HCT116 (cell line): ENCODE results near the gene TES. TPM values are rescaled to one million over a fixed set of nuclear protein-coding genes. Genes with fewer than 3 reads are reported as not detected.

Source experiments
- ATAC-seq: fragments of 200-7000 bp; cut with Tn5 transposase; 2 replicates; pipeline ENCODE4 v1.9.1; 2020; ENCODE audit warnings: mild to moderate bottlenecking, moderate library complexity
- BruUV-seq: library from RNA; stranded (reverse); fragments of 400-500 nt; replicated peaks from 2 replicates; lab custom pipeline; 2021; lab: Mats Ljungman, UMichigan
- CTCF ChIA-PET: fragments of 300-600 bp; sonication (Branson Sonifier 250); formaldehyde crosslinking; loops from one replicate; lab custom pipeline; 2021; ENCODE audit warnings: antibody characterized with exemption; lab: Charles Lee
- POLR2A ChIA-PET: fragments of 300-600, 350-600 bp; sonication (Branson Sonifier 250); formaldehyde crosslinking; loops from one replicate; lab custom pipeline; 2021; ENCODE audit warnings: antibody characterized with exemption; lab: Charles Lee
- RAD21 ChIA-PET, 2 experiments: fragments of 300-600 bp; sonication (Branson Sonifier 250); formaldehyde crosslinking; loops; one replicate each; lab custom pipeline; 2023; ENCODE audit warnings: low total read pairs in 2 of 2; ENCODE audit not compliant: uncharacterized antibody in 2 of 2, unreplicated experiment in 2 of 2, low non-redundant PET in 1 of 2; lab: Charles Lee
- DNase-seq: peaks from one replicate; pipeline ENCODE4 v3.0.0-alpha.2; 2010; ENCODE audit warnings: low read depth, low spot score
- H2AFZ ChIP-seq: fragments of 200-600 bp; shearing (Covaris generic), sonication (generic); 2 replicates; pipeline ENCODE4 v1.6.1; 2017; ENCODE audit warnings: low read depth, mixed run types, mixed read lengths, antibody characterized with exemption, low read length; ENCODE audit not compliant: poor library complexity, severe bottlenecking
- H3K27ac ChIP-seq: 2 replicates; pipeline ENCODE4 v1.5.1; 2012; ENCODE audit warnings: low read depth, low read length
- H3K27me3 ChIP-seq: fragments of 200-600 bp; sonication (generic); 2 replicates; pipeline ENCODE4 v1.6.1; 2016; ENCODE audit warnings: mixed run types, low read length, mixed read lengths; ENCODE audit not compliant: insufficient read depth
- H3K36me3 ChIP-seq, 2 experiments: fragments of 200-500 bp in 1 of 2; fragments of 200-600 bp in 1 of 2; sonication (Bioruptor generic) in 1 of 2; sonication (generic) in 1 of 2; 2 replicates each; pipeline versions ENCODE4 v1.5.1 to v1.6.1; 2014 to 2016; ENCODE audit warnings: low read length in 2 of 2, inconsistent platforms in 1 of 2, mixed read lengths in 1 of 2, mixed run types in 1 of 2; ENCODE audit not compliant: insufficient read depth in 2 of 2, control insufficient read depth in 1 of 2
- H3K4me1 ChIP-seq, 2 experiments: fragments of 200-600 bp in 1 of 2; sonication (generic) in 1 of 2; 2 replicates each; pipeline versions ENCODE4 v1.5.1 to v1.6.1; 2012 to 2017; ENCODE audit warnings: low read length in 2 of 2, inconsistent platforms in 1 of 2, mild to moderate bottlenecking in 1 of 2, mixed read lengths in 1 of 2, mixed run types in 1 of 2, moderate library complexity in 1 of 2; ENCODE audit not compliant: insufficient read depth in 2 of 2, control insufficient read depth in 1 of 2
- H3K4me2 ChIP-seq: fragments of 200-600 bp; sonication (generic); 2 replicates; pipeline ENCODE4 v1.6.1; 2017; ENCODE audit warnings: mixed run types, low read length, mixed read lengths
- H3K4me3 ChIP-seq, 2 experiments: fragments of 200-600 bp in 1 of 2; sonication (generic) in 1 of 2; replicated peaks in 1 of 2; 2 replicates each; pipeline ENCODE4 v1.5.1; 2011 to 2016; ENCODE audit warnings: low read length in 2 of 2, control low read depth in 1 of 2, low read depth in 1 of 2, mild to moderate bottlenecking in 1 of 2, mixed read lengths in 1 of 2, mixed run types in 1 of 2
- H3K79me2 ChIP-seq: fragments of 200-600 bp; sonication (generic); 2 replicates; pipeline ENCODE4 v1.6.1; 2017; ENCODE audit warnings: mild to moderate bottlenecking, mixed run types, low read length, moderate library complexity, mixed read lengths; ENCODE audit not compliant: insufficient read depth
- H3K9ac ChIP-seq: fragments of 200-600 bp; sonication (generic); 2 replicates; pipeline ENCODE4 v1.6.1; 2016; ENCODE audit warnings: low read length, mixed read lengths
- H3K9me2 ChIP-seq: fragments of 200-600 bp; sonication (generic), shearing (Covaris generic); 2 replicates; pipeline ENCODE4 v1.6.1; 2017; ENCODE audit warnings: mixed run types, mild to moderate bottlenecking, moderate library complexity; ENCODE audit not compliant: insufficient read depth
- H3K9me3 ChIP-seq, 2 experiments: fragments of 200-500 bp in 1 of 2; fragments of 200-600 bp in 1 of 2; sonication (Bioruptor generic) in 1 of 2; sonication (generic) in 1 of 2; 2 replicates each; pipeline ENCODE4 v1.6.1; 2014 to 2017; ENCODE audit warnings: low read length in 2 of 2, mixed read lengths in 2 of 2, inconsistent platforms in 1 of 2, low read depth in 1 of 2, mild to moderate bottlenecking in 1 of 2, mixed run types in 1 of 2, moderate library complexity in 1 of 2; ENCODE audit not compliant: control insufficient read depth in 1 of 2, insufficient read depth in 1 of 2
- H4K20me1 ChIP-seq: fragments of 200-600 bp; sonication (generic), shearing (Covaris generic); 2 replicates; pipeline ENCODE4 v1.6.1; 2017; ENCODE audit warnings: mixed run types, mild to moderate bottlenecking, moderate library complexity; ENCODE audit not compliant: insufficient read depth
- CBX3 ChIP-seq: IDR thresholded peaks from 2 replicates; pipeline ENCODE4 v1.6.1; 2012; ENCODE audit warnings: low read depth
- EGR1 ChIP-seq: IDR thresholded peaks from 2 replicates; pipeline ENCODE4 v1.6.1; 2012; ENCODE audit warnings: low read depth
- ELF1 ChIP-seq: IDR thresholded peaks from 2 replicates; pipeline ENCODE4 v1.6.1; 2012; ENCODE audit warnings: low read depth, borderline replicate concordance
- EZH2 ChIP-seq: fragments of 200-600 bp; sonication (generic); IDR thresholded peaks from 2 replicates; pipeline ENCODE4 v1.6.1; 2017; ENCODE audit warnings: antibody characterized with exemption, mixed run types
- EZH2phosphoT487 ChIP-seq: fragments of 200-600 bp; IDR thresholded peaks from 2 replicates; pipeline ENCODE4 v1.6.1; 2018; ENCODE audit warnings: antibody characterized with exemption, borderline replicate concordance
- FOSL1 ChIP-seq: IDR thresholded peaks from 2 replicates; pipeline ENCODE4 v1.6.1; 2012; ENCODE audit warnings: low read depth
- JUND ChIP-seq: IDR thresholded peaks from 2 replicates; pipeline ENCODE4 v1.6.1; 2012
- MAX ChIP-seq: IDR thresholded peaks from 2 replicates; pipeline ENCODE4 v1.6.1; 2012
- POLR2A ChIP-seq: IDR thresholded peaks from 2 replicates; pipeline ENCODE4 v1.7.0; 2011; ENCODE audit warnings: borderline replicate concordance; ENCODE audit not compliant: insufficient read depth, insufficient read length; ENCODE audit errors: extremely low read depth
- POLR2AphosphoS5 ChIP-seq: IDR thresholded peaks from 2 replicates; pipeline ENCODE4 v1.6.1; 2011; ENCODE audit warnings: mild to moderate bottlenecking, low read depth, low read length, moderate library complexity
- RAD21 ChIP-seq: IDR thresholded peaks from 2 replicates; pipeline ENCODE4 v1.6.1; 2012; ENCODE audit warnings: low read depth, mild to moderate bottlenecking
- REST ChIP-seq: IDR thresholded peaks from 2 replicates; pipeline ENCODE4 v1.6.1; 2012; ENCODE audit warnings: low read depth
- SP1 ChIP-seq: IDR thresholded peaks from 2 replicates; pipeline ENCODE4 v1.6.1; 2012; ENCODE audit warnings: low read depth
- TCF7L2 ChIP-seq: IDR thresholded peaks from 2 replicates; pipeline ENCODE4 v1.7.0; 2011; ENCODE audit warnings: borderline replicate concordance, inconsistent platforms; ENCODE audit not compliant: insufficient read depth, insufficient read length; ENCODE audit errors: extremely low read depth
- YY1 ChIP-seq: IDR thresholded peaks from 2 replicates; pipeline ENCODE4 v1.6.1; 2011; ENCODE audit warnings: low read length, low read depth, moderate library complexity, mild to moderate bottlenecking; ENCODE audit not compliant: insufficient replicate concordance; ENCODE audit errors: extremely low read depth
- ZFX ChIP-seq: fragments of 450-650 bp; IDR thresholded peaks from 2 replicates; pipeline ENCODE4 v1.6.1; 2017
- intact Hi-C: fragments of 100-400 bp; cut with micrococcal nuclease; formaldehyde crosslinking; loops from 2 replicates; pipeline ENCODE4 v1.10.0; 2022
- total RNA-seq: library from RNA; stranded (reverse); gene quantifications from one replicate; pipeline ENCODE4 v1.2.1, GENCODE V29; 2021; ENCODE audit not compliant: unreplicated experiment
- TF ChIP-seq, protein P1 (sequence below): IDR thresholded peaks from 2 replicates; pipeline ENCODE4 v1.6.1; 2012

Gene TES
- total RNA-seq, 1 experiment from 2014 or later, result 129 TPM

DNA sequence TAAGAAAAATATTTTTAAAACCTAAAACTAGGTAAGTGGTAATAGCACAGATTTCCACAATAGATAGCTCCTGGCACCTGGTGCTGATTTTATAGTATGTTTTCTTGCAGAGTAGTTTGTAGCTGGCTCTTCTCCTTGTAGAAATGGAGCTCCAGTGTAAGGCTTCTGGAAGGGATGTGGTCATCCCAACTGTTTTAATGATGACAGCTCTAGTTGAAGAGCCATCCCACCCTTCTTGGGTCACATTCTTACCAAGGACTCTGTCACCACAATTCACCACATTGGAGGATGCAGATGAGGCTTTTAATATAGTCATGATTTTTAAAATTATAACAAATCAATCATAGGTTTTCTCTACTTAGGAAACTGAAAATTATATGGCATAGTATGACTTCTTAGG is 31.0 kb downstream of the TES start:
- RAD21 ChIA-PET, result no interaction called here
- POLR2A ChIA-PET, result no interaction called here
- Histone ChIP-seq H4K20me1 (no peaks in the 10 kb centered on the region), H3K36me3 (peaks cover 5 to 51% of the 10 kb centered on the region in 2 experiments), H3K9ac (no peak overlapping the region), H3K27me3 (no peaks in the 10 kb centered on the region), H3K9me2 (no peaks in the 10 kb centered on the region), H3K4me3 (no peak overlapping the region), H3K79me2 (peaks cover 78% of the 10 kb centered on the region), H3K9me3 (peaks cover 0 to 8% of the 10 kb centered on the region in 2 experiments; a peak in 1 of 4 replicates), H3K4me2 (no peak overlapping the region), H3K4me1 (no peaks in the 10 kb centered on the region), H3K27ac (no peak overlapping the region), H2AFZ (no peak overlapping the region)
- TF ChIP-seq FOSL1, result no peak
- TF ChIP-seq RAD21, result no peak
- TF ChIP-seq EZH2phosphoT487, result no peak
- no peak for TF ChIP-seq EGR1
- TF ChIP-seq YY1, result no peak
- no peak for TF ChIP-seq POLR2AphosphoS5
- TF ChIP-seq SP1, result no peak
- intact Hi-C loops, result no loop called here
- BruUV-seq, result no TSS peak
- no peak for ATAC-seq
- no peak for DNase-seq
- CTCF ChIA-PET, result interaction anchor here (1.0 to 1.5 kb wide), 2 partner anchors 9 to 61 kb away, joined by 4 to 6 read pairs; no protein-coding TSS in a partner anchor

- Histone ChIP-seq H3K4me2 (no peak overlapping the region), H3K79me2 (peaks cover 78% of the 10 kb centered on the region), H3K4me1 (no peaks in the 10 kb centered on the region), H4K20me1 (no peaks in the 10 kb centered on the region), H3K9me3 (peaks cover 0 to 8% of the 10 kb centered on the region in 2 experiments; a peak in 1 of 4 replicates), H3K27ac (no peak overlapping the region), H3K9ac (no peak overlapping the region), H3K27me3 (no peaks in the 10 kb centered on the region), H3K9me2 (no peaks in the 10 kb centered on the region), H3K4me3 (no peak overlapping the region), H3K36me3 (peaks cover 5 to 47% of the 10 kb centered on the region in 2 experiments), H2AFZ (no peak overlapping the region)
- no peak for DNase-seq
- CTCF ChIA-PET, result interaction anchor here (1.0 to 1.5 kb wide), 2 partner anchors 8 to 62 kb away, joined by 4 to 6 read pairs; no protein-coding TSS in a partner anchor
- POLR2A ChIA-PET, result no interaction called here
- RAD21 ChIA-PET, result interaction anchor here in 1 of 2 experiments (0.6 kb wide), 1 partner anchor 62 kb away, joined by 3 read pairs; no protein-coding TSS in a partner anchor
- ATAC-seq, result no peak
- no TSS peak for BruUV-seq
- intact Hi-C loops, result no loop called here
- no peak for TF ChIP-seq TCF7L2
- TF ChIP-seq POLR2AphosphoS5, result no peak
- no peak for TF ChIP-seq POLR2A
- TF ChIP-seq MAX, result no peak
- TF ChIP-seq JUND, result no peak
- no peak for TF ChIP-seq ELF1
- no peak for TF ChIP-seq ZFX
- TF ChIP-seq CBX3, result no peak
- TF ChIP-seq FOSL1, result no peak
- TF ChIP-seq REST, result no peak
- no peak for TF ChIP-seq EZH2phosphoT487
- TF ChIP-seq, protein P1, sequence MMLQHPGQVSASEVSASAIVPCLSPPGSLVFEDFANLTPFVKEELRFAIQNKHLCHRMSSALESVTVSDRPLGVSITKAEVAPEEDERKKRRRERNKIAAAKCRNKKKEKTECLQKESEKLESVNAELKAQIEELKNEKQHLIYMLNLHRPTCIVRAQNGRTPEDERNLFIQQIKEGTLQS, result no peak
- TF ChIP-seq EZH2, result no peak
Observed at GRCh38 chr7:116242178-116242577, 31.8 kb downstream of the TES start.
